Loucy (cell line): ENCODE results near the gene ADM.
"Not testable (repeated sequence)": the region's sequence is repeated elsewhere in the genome, so short reads cannot be mapped to it uniquely, and the experiment has no call there.

ENCODE experiments used
- H2AFZ ChIP-seq: fragments of 200-600 bp; sonication (generic); 2 replicates; pipeline ENCODE4 v1.6.0; 2016; ENCODE audit warnings: antibody characterized with exemption, mild to moderate bottlenecking, low read length, moderate library complexity
- H3F3A ChIP-seq: fragments of 200-600 bp; 2 replicates; pipeline ENCODE4 v1.6.0; 2016; ENCODE audit warnings: antibody characterized with exemption, low read depth, mild to moderate bottlenecking
- H3K27me3 ChIP-seq: fragments of 200-600 bp; sonication (generic); 2 replicates; pipeline ENCODE4 v1.6.1; 2014; ENCODE audit warnings: low read length, mild to moderate bottlenecking; ENCODE audit not compliant: insufficient read depth, poor library complexity, severe bottlenecking
- H3K36me3 ChIP-seq: fragments of 200-600 bp; sonication (generic); 2 replicates; pipeline ENCODE4 v1.6.1; 2016; ENCODE audit warnings: low read length; ENCODE audit not compliant: insufficient read depth
- H3K4me1 ChIP-seq: fragments of 200-600 bp; sonication (generic); 2 replicates; pipeline ENCODE4 v1.5.1; 2014; ENCODE audit warnings: low read length, mild to moderate bottlenecking; ENCODE audit not compliant: insufficient read depth, poor library complexity, severe bottlenecking
- H3K4me2 ChIP-seq: fragments of 200-600 bp; sonication (generic); 2 replicates; pipeline ENCODE4 v1.6.0; 2014; ENCODE audit warnings: antibody characterized with exemption, low read length, low read depth, mild to moderate bottlenecking; ENCODE audit not compliant: poor library complexity, severe bottlenecking
- H3K4me3 ChIP-seq: fragments of 200-600 bp; sonication (generic); 2 replicates; pipeline ENCODE4 v1.5.1; 2014; ENCODE audit warnings: low read length, mild to moderate bottlenecking, mixed read lengths; ENCODE audit not compliant: poor library complexity, severe bottlenecking
- H3K79me2 ChIP-seq: fragments of 200-600 bp; sonication (generic); 2 replicates; pipeline ENCODE4 v1.6.1; 2014; ENCODE audit warnings: low read length; ENCODE audit not compliant: insufficient read depth
- H3K9ac ChIP-seq: fragments of 200-600 bp; sonication (generic); 2 replicates; pipeline ENCODE4 v1.6.0; 2014; ENCODE audit warnings: mild to moderate bottlenecking, low read depth, low read length, moderate library complexity; ENCODE audit not compliant: poor library complexity, severe bottlenecking
- H3K9me2 ChIP-seq: fragments of 200-600 bp; sonication (generic); replicated peaks from 2 replicates; pipeline ENCODE4 v1.6.1; 2016; ENCODE audit warnings: low read depth, low read length, mixed read lengths
- H3K9me3 ChIP-seq: fragments of 200-600 bp; sonication (generic); 2 replicates; pipeline ENCODE4 v1.6.1; 2014; ENCODE audit warnings: mild to moderate bottlenecking, antibody characterized with exemption, low read length, low read depth; ENCODE audit not compliant: insufficient read depth
- H4K20me1 ChIP-seq: fragments of 200-600 bp; sonication (generic); 2 replicates; pipeline ENCODE4 v1.6.0; 2014; ENCODE audit warnings: antibody characterized with exemption, low read length, mild to moderate bottlenecking; ENCODE audit not compliant: insufficient read depth, poor library complexity, severe bottlenecking
- EZH2phosphoT487 ChIP-seq: fragments of 200-600 bp; IDR thresholded peaks from 2 replicates; pipeline ENCODE4 v1.6.1; 2018; ENCODE audit warnings: antibody characterized with exemption, mild to moderate bottlenecking, moderate library complexity, borderline replicate concordance
- TF ChIP-seq, protein P1 (sequence below): fragments of 200-600 bp; sonication (generic); conservative IDR thresholded peaks from 2 replicates; pipeline ENCODE4 v1.5.1; 2014; ENCODE audit warnings: mild to moderate bottlenecking, antibody characterized with exemption, low read length

Gene ADM

DNA sequence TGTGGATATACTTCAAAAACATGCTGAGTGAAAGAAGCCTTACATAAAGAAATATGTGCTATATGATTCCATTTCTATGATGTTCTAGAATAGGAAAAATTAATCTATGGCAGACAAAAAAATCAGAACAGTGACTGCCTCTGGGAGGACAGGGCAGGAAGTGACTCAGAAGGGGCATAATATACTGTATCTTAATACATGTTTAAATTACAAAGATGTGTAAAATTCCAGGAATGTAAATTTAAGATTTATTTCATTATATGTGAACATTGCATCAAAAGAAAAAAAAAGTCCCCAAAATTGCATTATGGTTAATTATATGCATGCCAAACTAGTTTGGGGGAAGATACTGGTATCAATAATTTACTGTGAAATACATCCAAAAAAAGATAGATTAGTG, 43.1 kb upstream of the ADM start:
- H3K4me2 ChIP-seq: no peak overlapping the region
- H2AFZ ChIP-seq: no peak overlapping the region
- no peaks in the 10 kb centered on the region for H3K79me2 ChIP-seq
- no peak for TF ChIP-seq EZH2phosphoT487
- TF ChIP-seq, protein P1, sequence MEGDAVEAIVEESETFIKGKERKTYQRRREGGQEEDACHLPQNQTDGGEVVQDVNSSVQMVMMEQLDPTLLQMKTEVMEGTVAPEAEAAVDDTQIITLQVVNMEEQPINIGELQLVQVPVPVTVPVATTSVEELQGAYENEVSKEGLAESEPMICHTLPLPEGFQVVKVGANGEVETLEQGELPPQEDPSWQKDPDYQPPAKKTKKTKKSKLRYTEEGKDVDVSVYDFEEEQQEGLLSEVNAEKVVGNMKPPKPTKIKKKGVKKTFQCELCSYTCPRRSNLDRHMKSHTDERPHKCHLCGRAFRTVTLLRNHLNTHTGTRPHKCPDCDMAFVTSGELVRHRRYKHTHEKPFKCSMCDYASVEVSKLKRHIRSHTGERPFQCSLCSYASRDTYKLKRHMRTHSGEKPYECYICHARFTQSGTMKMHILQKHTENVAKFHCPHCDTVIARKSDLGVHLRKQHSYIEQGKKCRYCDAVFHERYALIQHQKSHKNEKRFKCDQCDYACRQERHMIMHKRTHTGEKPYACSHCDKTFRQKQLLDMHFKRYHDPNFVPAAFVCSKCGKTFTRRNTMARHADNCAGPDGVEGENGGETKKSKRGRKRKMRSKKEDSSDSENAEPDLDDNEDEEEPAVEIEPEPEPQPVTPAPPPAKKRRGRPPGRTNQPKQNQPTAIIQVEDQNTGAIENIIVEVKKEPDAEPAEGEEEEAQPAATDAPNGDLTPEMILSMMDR: no peak
- no peaks in the 10 kb centered on the region for H3F3A ChIP-seq
- H4K20me1 ChIP-seq: no peaks in the 10 kb centered on the region
- H3K36me3 ChIP-seq: no peaks in the 10 kb centered on the region
- H3K4me1 ChIP-seq: no peaks in the 10 kb centered on the region
- H3K9ac ChIP-seq: no peak overlapping the region
- H3K27me3 ChIP-seq: no peaks in the 10 kb centered on the region
- no peak overlapping the region for H3K4me3 ChIP-seq
- no peaks in the 10 kb centered on the region for H3K9me2 ChIP-seq
- H3K9me3 ChIP-seq: no peaks in the 10 kb centered on the region

GRCh38 chr11:10263929-10264328, 40.9 kb upstream of the ADM start:
- no peaks in the 10 kb centered on the region for H4K20me1 ChIP-seq

DNA sequence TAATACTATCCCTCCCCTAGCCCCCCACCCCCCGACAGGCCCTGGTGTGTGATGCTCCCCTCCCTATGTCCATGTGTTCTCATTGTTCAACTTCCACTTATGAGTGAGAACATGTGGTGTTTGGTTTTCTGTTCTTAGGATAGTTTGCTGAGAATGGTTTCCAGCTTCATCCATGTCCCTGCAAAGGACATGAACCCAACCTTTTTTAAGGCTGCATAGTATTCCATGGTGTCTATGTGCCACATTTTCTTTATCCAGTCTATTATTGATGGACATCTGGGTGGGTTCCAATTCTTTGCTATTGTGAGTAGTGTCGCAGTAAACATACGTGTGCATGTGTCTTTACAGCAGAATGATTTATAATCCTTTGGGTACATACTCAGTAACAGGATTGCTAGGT, 40.2 kb upstream of the ADM start:
- not testable (repeated sequence) for H3K4me3 ChIP-seq, H3K27me3 ChIP-seq, H3K9me2 ChIP-seq, H4K20me1 ChIP-seq, H3K79me2 ChIP-seq, H3K36me3 ChIP-seq, H3K4me1 ChIP-seq, H3K9me3 ChIP-seq, H2AFZ ChIP-seq, H3K9ac ChIP-seq, H3F3A ChIP-seq, H3K4me2 ChIP-seq

More at GRCh38 chr11:10263929-10264328, 40.9 kb upstream of the ADM start:
- Histone ChIP-seq H3K79me2 (no peaks in the 10 kb centered on the region), H3K9ac (no peak overlapping the region), H2AFZ (no peak overlapping the region), H3K4me3 (no peak overlapping the region), H3K4me2 (no peak overlapping the region), H3K36me3 (no peaks in the 10 kb centered on the region), H3K9me2 (no peaks in the 10 kb centered on the region), H3K9me3 (no peaks in the 10 kb centered on the region), H3K4me1 (no peaks in the 10 kb centered on the region), H3F3A (no peaks in the 10 kb centered on the region), H3K27me3 (no peaks in the 10 kb centered on the region)
- TF ChIP-seq, protein P1: no peak
- TF ChIP-seq EZH2phosphoT487: no peak

- no peaks in the 10 kb centered on the region for H3F3A ChIP-seq
- H3K9ac ChIP-seq: no peak overlapping the region
- H3K9me2 ChIP-seq: no peaks in the 10 kb centered on the region
- H4K20me1 ChIP-seq: no peaks in the 10 kb centered on the region
- H3K27me3 ChIP-seq: no peaks in the 10 kb centered on the region
- no peaks in the 10 kb centered on the region for H3K79me2 ChIP-seq
- H3K4me1 ChIP-seq: no peaks in the 10 kb centered on the region
- TF ChIP-seq EZH2phosphoT487: no peak
- TF ChIP-seq, protein P1: no peak
- H3K4me2 ChIP-seq: no peak overlapping the region
- H3K36me3 ChIP-seq: no peaks in the 10 kb centered on the region
- H3K9me3 ChIP-seq: no peaks in the 10 kb centered on the region
- no peak overlapping the region for H3K4me3 ChIP-seq
- no peak overlapping the region for H2AFZ ChIP-seq
Measured at GRCh38 chr11:10265936-10266335, 38.9 kb upstream of the ADM start.
